Bronchial epithelial cell (primary cell): Measurements from ENCODE around the gene TENM4. TPM values are rescaled to one million over a fixed set of nuclear protein-coding genes. Genes with fewer than 3 reads are reported as not detected.

Source experiments
- DNase-seq: peaks from one replicate; pipeline ENCODE4 v3.0.0-alpha.2; 2010; ENCODE audit warnings: low read depth
- FAIRE-seq: peaks from 2 replicates; lab custom pipeline; 2011; peaks lifted over from hg19 to GRCh38; lab: Jason Lieb, UNC
- H3K27me3 ChIP-seq: 2 replicates; pipeline ENCODE4 v1.5.1; 2011; ENCODE audit warnings: low read length; ENCODE audit not compliant: control insufficient read depth, insufficient read depth
- H3K36me3 ChIP-seq: 2 replicates; pipeline ENCODE4 v1.5.1; 2011; ENCODE audit warnings: low read length; ENCODE audit not compliant: control insufficient read depth, insufficient read depth
- H3K4me3 ChIP-seq: 2 replicates; pipeline ENCODE4 v1.5.1; 2011; ENCODE audit warnings: mild to moderate bottlenecking, low read depth, low read length, control low read depth
- total RNA-seq: library from RNA; depleted of rRNA; stranded (reverse); fragments of >200 nt; gene quantifications from 2 replicates; pipeline ENCODE4 v1.2.1, GENCODE V29; 2014
- TF ChIP-seq, protein P1 (sequence below): IDR thresholded peaks from 2 replicates; pipeline ENCODE4 v1.5.1; 2011; ENCODE audit warnings: mild to moderate bottlenecking, moderate library complexity, low read length, control low read depth, inconsistent platforms; ENCODE audit not compliant: insufficient read depth, severe bottlenecking

The TENM4 gene
- total RNA-seq, 1 donor from 2014 or later: 6.1 TPM

DNA sequence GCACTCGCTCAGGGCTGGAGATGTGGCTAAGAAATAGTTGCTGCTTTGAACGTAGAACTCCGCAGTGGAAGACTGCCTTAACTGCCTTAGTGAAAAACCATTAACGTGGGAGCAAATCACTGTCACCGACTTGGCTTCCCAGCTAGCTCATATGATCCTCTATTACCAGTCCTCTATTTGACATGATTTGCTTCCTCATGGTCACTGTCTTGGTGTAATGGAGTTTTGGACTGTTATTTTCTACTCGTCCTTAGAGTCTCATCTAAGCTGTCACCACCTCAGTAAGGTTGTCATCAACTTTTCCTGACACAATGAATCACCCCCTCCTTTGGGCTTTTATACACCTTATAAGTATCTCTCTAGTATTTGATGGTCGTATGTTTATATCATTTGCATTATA lies 699.1 kb downstream of the TENM4 start:
- peak; percentile 43 for FAIRE-seq
- Histone ChIP-seq H3K36me3 (no peaks in the 10 kb centered on the region), H3K27me3 (no peaks in the 10 kb centered on the region), H3K4me3 (no peak overlapping the region)
- no peak for DNase-seq
- TF ChIP-seq, protein P1, sequence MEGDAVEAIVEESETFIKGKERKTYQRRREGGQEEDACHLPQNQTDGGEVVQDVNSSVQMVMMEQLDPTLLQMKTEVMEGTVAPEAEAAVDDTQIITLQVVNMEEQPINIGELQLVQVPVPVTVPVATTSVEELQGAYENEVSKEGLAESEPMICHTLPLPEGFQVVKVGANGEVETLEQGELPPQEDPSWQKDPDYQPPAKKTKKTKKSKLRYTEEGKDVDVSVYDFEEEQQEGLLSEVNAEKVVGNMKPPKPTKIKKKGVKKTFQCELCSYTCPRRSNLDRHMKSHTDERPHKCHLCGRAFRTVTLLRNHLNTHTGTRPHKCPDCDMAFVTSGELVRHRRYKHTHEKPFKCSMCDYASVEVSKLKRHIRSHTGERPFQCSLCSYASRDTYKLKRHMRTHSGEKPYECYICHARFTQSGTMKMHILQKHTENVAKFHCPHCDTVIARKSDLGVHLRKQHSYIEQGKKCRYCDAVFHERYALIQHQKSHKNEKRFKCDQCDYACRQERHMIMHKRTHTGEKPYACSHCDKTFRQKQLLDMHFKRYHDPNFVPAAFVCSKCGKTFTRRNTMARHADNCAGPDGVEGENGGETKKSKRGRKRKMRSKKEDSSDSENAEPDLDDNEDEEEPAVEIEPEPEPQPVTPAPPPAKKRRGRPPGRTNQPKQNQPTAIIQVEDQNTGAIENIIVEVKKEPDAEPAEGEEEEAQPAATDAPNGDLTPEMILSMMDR: no peak

DNA sequence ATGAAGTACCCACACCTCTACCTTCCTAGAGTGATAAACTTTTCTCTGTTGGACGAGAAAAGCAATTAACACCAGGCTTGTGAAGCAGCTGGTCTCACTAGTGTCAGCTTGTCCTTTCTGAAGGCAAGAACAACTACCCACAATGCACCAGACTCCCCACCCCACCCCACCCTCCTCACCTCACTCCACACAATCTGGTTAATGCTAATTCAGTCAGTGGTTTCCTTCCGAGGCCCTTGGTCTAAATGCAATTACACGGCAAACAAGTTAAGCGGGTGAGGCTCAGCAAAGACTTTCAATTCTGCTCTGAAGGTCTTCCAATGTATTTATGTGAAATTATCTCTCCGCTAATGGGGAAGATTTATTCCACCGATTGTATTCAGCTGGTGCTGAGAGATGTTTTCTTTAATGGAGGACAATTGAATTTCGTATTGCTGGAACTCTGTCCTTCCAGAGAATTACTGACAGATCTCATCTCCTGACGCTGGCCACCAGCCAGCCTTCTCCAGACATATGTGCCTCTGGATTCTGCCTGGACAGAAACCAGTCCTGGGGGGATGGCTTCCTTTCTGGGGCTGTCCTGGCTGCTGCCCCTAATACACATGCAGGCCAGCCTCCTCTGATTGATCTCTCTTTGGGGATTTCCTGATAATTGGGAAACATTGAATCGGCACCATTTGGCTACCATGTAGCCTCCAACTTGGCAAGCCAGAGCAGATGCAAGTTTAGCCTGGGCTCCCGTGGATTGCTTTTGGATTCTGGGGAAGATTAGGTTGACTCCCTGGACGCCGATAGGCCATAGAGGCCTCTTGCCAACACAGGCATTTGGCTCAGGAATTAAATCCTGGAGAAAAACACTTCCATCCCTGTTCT lies 700.4 kb downstream of the TENM4 start:
- TF ChIP-seq, protein P1: no peak
- Histone ChIP-seq H3K4me3 (no peak overlapping the region), H3K27me3 (no peaks in the 10 kb centered on the region), H3K36me3 (no peaks in the 10 kb centered on the region)
- DNase-seq: no peak
- no peak for FAIRE-seq

DNA sequence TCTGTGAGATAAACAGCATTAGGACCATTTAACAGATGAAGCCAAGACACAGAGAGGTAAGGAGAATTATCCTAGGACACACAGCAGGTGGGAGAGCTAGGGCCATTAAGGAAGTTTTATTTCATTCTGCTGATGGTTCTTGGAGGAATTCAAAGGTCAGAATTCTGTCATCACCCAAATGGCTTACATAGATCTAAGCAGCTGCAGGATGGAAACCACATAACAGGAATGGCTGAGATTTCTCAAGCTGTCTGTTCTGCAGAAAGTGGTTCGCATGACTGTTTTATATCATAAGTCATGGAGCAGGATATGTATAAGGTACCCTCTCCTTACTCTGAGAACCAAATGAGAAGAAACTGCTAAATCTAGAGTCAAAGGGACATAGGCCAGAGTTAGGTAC lies 702.9 kb downstream of the TENM4 start:
- FAIRE-seq: no peak
- DNase-seq: no peak
- Histone ChIP-seq H3K36me3 (no peaks in the 10 kb centered on the region), H3K27me3 (no peaks in the 10 kb centered on the region), H3K4me3 (no peak overlapping the region)
- TF ChIP-seq, protein P1: no peak

GRCh38 chr11:78737301-78737700 lies 703.5 kb downstream of the TENM4 start:
- Histone ChIP-seq H3K27me3 (no peaks in the 10 kb centered on the region), H3K4me3 (no peak overlapping the region)
- FAIRE-seq: no peak

DNA sequence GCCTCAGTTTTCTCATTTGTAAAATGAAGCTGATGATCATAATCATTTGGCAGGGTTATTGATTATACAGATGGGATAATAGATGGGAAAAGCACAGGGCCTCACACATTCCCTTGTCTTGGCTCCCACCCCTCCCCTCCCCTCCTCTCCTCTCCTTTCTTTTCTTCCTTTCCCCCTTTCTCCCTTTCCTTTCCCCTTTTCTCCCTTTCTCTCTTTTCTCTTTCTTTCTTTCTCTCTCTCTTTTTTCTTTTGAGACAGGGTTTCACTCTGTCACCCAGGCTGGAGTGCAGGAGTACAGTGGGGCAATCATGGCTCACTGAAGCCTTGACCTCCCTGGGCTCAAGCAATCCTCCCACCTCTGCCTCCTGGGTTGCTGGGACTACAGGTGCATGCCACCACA lies 705.1 kb downstream of the TENM4 start:
- TF ChIP-seq, protein P1: no peak

More at GRCh38 chr11:78737301-78737700, 703.5 kb downstream of the TENM4 start:
- TF ChIP-seq, protein P1: no peak
- H3K36me3 ChIP-seq: no peaks in the 10 kb centered on the region
- no peak for DNase-seq

More for the DNA sequence above, 705.1 kb downstream of the TENM4 start:
- DNase-seq (no peak), FAIRE-seq (no peak)
- Histone ChIP-seq H3K4me3 (no peak overlapping the region), H3K36me3 (no peaks in the 10 kb centered on the region), H3K27me3 (no peaks in the 10 kb centered on the region)
